IMR-90 (cell line): ENCODE measurements around the gene CCDC88C.

Source experiments
- CEBPB ChIP-seq: IDR thresholded peaks from 2 replicates; pipeline ENCODE4 v1.6.1; 2012; ENCODE audit warnings: low read depth, low read length, improper control_type of control experiment
- MAFK ChIP-seq: IDR thresholded peaks from 2 replicates; pipeline ENCODE4 v1.6.1; 2012; ENCODE audit warnings: low read depth, low read length, improper control_type of control experiment
- MXI1 ChIP-seq: IDR thresholded peaks from 2 replicates; pipeline ENCODE4 v1.6.1; 2012; ENCODE audit warnings: low read depth, mild to moderate bottlenecking, low read length, moderate library complexity, borderline replicate concordance
- POLR2A ChIP-seq: IDR thresholded peaks from 2 replicates; pipeline ENCODE4 v1.6.1; 2012; ENCODE audit warnings: mild to moderate bottlenecking, low read depth, low read length
- RAD21 ChIP-seq: IDR thresholded peaks from 2 replicates; pipeline ENCODE4 v1.6.1; 2012; ENCODE audit warnings: low read length, improper control_type of control experiment
- RCOR1 ChIP-seq: IDR thresholded peaks from 2 replicates; pipeline ENCODE4 v1.6.1; 2012; ENCODE audit warnings: mild to moderate bottlenecking, low read length, improper control_type of control experiment; ENCODE audit not compliant: insufficient replicate concordance
- RFX5 ChIP-seq: IDR thresholded peaks from 2 replicates; pipeline ENCODE4 v1.8.0; 2012; ENCODE audit warnings: low read depth, mild to moderate bottlenecking, low read length, moderate library complexity
- SMC3 ChIP-seq: fragments of 150-350 bp; IDR thresholded peaks from 2 replicates; pipeline ENCODE4 v1.6.1; 2016; ENCODE audit warnings: low read depth, mild to moderate bottlenecking, antibody characterized with exemption, low read length, moderate library complexity
- TF ChIP-seq, protein P1 (sequence below): conservative IDR thresholded peaks from 2 replicates; pipeline ENCODE4 v1.5.1; 2012; ENCODE audit warnings: mild to moderate bottlenecking, low read depth, low read length, improper control_type of control experiment
- TF ChIP-seq, protein P2 (sequence below): fragments of 150-350 bp; IDR thresholded peaks from 2 replicates; pipeline ENCODE4 v1.6.1; 2016; ENCODE audit warnings: low read depth, mild to moderate bottlenecking, low read length, moderate library complexity, borderline replicate concordance
- TF ChIP-seq, protein P3 (sequence below): fragments of 150-350 bp; IDR thresholded peaks from 2 replicates; pipeline ENCODE4 v1.6.1; 2017; ENCODE audit warnings: mild to moderate bottlenecking, antibody characterized with exemption, low read length, low read depth

DNA sequence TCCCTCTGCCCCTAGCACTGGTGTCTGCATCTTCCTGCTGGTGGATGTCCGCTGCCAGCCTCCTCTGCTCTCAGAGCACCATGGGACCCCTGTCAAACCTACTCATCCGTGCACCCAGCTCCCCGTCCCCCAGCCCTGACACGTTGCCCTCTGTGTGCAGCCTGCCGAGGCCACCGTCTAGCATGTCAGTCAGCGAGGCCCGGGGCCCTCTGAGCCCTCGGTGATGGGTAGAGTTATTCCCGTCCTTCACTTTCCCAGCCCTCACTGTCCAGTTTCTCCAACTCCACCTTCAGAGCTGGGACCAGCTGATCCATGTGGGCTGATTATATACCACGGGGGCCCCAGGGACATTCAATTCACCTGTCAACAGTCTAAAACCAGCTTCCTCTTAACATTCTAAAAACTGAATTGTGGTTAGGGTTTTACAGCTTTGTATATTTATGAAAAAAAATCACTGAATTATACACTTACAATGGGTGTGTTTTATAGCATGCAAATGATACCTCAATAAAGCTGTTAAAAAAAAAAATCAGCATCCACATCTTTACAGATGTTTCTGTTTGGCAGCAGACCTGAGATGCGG lies 61.3 kb downstream of the CCDC88C start:
- TF ChIP-seq, protein P1, sequence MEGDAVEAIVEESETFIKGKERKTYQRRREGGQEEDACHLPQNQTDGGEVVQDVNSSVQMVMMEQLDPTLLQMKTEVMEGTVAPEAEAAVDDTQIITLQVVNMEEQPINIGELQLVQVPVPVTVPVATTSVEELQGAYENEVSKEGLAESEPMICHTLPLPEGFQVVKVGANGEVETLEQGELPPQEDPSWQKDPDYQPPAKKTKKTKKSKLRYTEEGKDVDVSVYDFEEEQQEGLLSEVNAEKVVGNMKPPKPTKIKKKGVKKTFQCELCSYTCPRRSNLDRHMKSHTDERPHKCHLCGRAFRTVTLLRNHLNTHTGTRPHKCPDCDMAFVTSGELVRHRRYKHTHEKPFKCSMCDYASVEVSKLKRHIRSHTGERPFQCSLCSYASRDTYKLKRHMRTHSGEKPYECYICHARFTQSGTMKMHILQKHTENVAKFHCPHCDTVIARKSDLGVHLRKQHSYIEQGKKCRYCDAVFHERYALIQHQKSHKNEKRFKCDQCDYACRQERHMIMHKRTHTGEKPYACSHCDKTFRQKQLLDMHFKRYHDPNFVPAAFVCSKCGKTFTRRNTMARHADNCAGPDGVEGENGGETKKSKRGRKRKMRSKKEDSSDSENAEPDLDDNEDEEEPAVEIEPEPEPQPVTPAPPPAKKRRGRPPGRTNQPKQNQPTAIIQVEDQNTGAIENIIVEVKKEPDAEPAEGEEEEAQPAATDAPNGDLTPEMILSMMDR: no peak
- no peak for TF ChIP-seq CEBPB
- no peak for TF ChIP-seq RAD21
- TF ChIP-seq POLR2A: no peak
- no peak for TF ChIP-seq RFX5
- TF ChIP-seq MXI1: no peak
- no peak for TF ChIP-seq MAFK
- TF ChIP-seq, protein P2, sequence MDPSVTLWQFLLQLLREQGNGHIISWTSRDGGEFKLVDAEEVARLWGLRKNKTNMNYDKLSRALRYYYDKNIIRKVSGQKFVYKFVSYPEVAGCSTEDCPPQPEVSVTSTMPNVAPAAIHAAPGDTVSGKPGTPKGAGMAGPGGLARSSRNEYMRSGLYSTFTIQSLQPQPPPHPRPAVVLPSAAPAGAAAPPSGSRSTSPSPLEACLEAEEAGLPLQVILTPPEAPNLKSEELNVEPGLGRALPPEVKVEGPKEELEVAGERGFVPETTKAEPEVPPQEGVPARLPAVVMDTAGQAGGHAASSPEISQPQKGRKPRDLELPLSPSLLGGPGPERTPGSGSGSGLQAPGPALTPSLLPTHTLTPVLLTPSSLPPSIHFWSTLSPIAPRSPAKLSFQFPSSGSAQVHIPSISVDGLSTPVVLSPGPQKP: no peak
- TF ChIP-seq RCOR1: no peak
- TF ChIP-seq, protein P3, sequence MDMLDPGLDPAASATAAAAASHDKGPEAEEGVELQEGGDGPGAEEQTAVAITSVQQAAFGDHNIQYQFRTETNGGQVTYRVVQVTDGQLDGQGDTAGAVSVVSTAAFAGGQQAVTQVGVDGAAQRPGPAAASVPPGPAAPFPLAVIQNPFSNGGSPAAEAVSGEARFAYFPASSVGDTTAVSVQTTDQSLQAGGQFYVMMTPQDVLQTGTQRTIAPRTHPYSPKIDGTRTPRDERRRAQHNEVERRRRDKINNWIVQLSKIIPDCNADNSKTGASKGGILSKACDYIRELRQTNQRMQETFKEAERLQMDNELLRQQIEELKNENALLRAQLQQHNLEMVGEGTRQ: no peak
- no peak for TF ChIP-seq SMC3
